Smooth muscle cell of the brain vasculature (primary cell): ENCODE results near the gene KCNB1.

Experiments
- DNase-seq: peaks from one replicate; pipeline ENCODE4 v3.0.0-alpha.2; 2012; ENCODE audit warnings: low read depth, low spot score

The KCNB1 gene

DNA sequence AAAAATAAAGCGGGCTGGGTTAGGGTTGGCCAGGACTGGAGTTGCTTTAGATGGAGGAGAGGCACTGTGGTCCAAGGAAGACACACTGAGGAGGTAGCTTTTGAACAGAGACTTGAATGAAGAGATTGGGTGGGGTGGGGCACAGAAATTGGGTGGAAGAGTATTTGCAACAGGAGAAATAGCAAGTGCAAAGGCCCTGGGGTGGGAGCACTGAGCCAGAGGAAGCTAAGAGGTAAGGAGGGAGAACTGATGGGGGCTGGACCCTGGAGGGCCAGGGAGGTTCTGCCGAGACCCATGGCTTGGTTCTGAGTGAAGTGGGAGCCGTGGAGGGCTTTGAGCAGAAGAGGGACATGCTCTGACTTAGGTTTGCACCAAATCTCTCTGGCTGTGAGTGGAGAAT lies 45.4 kb downstream of the KCNB1 start:
- DNase-seq, result no peak

DNA sequence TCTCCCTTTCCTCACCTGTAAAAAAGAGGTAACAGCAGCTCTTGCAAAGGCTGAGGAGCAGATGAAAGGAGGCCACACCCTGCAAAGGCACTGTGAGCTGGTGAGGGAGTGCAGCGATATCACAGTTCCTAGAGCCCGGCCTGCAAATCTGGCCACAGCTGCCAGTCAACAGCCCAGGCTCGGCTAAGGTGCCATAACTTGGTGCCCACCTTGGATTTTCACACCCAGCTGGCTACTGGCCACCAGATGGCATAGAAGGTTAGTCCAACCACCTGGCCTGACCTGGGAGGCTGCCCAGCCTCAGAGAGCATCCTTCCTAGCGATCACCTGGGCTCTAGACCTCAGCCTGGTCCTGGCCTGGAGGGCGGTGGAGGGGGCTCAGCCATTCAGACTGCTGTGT lies 46.8 kb downstream of the KCNB1 start:
- DNase-seq, result no peak

DNA sequence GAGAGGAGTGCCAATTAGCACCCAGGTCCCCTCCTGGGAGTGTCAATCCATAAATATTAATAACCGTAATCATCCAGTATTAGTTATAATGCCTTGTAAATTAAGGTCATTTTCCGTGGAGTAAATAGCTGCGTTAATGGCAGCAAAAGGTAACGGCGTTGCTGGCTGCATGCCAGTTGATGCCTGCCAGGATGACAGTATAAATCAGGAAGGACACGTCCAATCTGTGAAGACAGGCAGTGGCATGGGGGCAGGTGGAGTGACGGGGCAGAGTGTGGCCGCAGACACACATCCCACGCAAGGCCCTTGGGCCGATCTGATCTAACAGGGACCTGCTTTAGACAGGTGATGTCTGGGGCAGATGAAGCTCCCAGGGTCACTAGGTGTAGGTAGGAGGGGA lies 49.1 kb downstream of the KCNB1 start:
- DNase-seq, result no peak

GRCh38 chr20:49432550-49432949 lies 49.9 kb downstream of the KCNB1 start:
- no peak for DNase-seq

DNA sequence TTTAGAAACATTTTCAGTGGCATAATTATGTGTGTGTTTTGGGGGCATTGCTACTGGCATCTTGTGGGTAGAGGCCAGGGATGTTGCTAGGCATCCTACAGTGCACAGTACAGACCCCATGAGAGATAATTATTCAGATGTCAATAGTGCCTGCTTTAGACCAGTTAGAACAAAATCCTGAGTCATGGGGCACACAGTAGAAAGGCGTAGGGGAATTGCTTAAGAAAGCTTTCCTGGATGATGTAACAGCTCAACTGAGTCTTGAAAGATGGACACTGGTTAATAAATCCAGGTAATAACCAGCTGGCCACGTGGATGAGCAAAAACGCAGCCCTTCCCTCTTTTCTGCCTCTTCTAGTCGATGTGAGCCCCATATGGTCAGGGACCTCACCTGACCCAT lies 51.1 kb downstream of the KCNB1 start:
- no peak for DNase-seq

- no peak for DNase-seq
Measured at GRCh38 chr20:49430320-49430719, 52.1 kb downstream of the KCNB1 start.

- peak; percentile 82 for DNase-seq
Measured at GRCh38 chr20:49427751-49428518, 54.5 kb downstream of the KCNB1 start.

GRCh38 chr20:49426873-49427272 lies 55.6 kb downstream of the KCNB1 start:
- DNase-seq, result no peak

- no peak for DNase-seq
Measured at GRCh38 chr20:49426395-49426794, 56.1 kb downstream of the KCNB1 start.

DNA sequence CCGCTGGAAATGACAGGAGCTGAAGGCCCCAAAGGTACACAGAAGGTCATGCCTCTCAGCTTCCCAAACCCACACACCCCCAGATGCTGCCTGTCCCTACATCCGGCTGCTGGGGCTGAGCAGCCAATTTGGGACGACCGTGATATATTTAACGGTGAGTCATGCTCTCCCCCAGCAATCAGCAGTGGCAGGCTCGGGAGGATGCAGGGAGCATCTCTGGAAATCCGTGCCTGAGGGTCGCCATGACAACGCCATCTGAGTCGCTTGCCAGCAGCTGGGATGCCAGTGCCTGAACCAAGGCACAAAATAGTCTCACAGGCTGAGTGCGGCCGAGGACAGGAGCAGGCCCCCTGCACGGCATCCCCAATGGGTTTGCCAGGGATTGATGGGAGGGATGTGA lies 57.9 kb downstream of the KCNB1 start:
- no peak for DNase-seq

DNA sequence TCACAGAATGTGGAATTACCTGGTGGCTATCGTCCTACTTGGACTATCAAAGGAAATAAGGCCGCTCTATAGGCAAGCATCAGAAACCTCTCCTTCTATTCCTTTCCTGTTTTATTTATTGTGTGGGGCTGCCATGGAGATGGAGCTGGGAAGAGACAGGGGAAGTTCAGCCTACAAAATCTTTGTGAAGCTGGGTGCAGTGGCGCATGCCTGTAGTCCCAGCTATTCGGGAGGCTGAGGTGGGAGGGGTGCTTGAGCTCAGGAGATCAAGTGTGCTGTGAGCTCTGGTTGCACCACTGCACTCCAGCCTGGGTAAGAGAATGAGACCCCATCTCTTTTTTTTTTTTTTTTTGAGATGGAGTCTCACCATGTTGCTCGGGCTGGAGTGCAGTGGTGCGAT lies 60.3 kb downstream of the KCNB1 start:
- no peak for DNase-seq

GRCh38 chr20:49420811-49421295 lies 61.6 kb downstream of the KCNB1 start:
- DNase-seq, result no peak

DNA sequence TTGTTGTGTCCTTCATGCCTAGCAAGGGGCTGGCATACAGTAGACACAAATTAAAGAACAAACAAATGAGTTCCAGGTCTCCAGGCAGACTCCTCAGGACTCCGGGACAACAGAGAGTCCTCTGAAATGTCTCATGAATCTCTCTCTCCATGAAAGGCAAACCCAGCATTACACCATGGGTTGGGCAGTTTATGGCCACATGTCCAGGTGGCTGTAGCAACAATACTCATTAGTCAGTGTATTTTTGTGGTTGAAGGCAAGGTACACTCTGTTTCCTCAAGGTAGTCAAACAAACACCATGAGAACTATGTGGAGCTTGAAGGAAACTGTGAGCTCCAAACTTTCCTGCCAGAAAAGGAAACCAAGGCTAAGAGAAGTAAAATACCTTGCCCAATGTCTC lies 62.2 kb downstream of the KCNB1 start:
- DNase-seq, result no peak

- DNase-seq, result no peak
Measured at GRCh38 chr20:49419785-49420184, 62.7 kb downstream of the KCNB1 start.

DNA sequence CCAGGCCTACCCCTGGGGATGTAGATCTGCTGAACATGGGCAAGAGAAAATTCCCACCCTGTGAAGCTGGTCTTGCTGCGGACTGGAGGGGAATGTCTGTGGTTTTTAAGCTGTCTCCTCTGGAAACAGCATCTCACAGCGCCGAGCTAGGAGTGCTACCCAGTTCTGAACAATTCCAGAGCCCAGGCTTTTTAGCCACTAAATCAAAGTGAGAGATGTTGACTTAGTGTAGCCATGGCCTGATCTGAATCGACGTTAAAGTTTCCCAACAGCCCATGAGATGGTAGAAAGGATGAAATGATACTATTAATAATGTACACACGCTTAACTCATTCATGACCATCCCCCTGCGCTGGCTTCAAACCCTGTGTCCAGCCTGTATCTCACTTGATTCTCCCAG lies 63.7 kb downstream of the KCNB1 start:
- DNase-seq, result no peak

DNA sequence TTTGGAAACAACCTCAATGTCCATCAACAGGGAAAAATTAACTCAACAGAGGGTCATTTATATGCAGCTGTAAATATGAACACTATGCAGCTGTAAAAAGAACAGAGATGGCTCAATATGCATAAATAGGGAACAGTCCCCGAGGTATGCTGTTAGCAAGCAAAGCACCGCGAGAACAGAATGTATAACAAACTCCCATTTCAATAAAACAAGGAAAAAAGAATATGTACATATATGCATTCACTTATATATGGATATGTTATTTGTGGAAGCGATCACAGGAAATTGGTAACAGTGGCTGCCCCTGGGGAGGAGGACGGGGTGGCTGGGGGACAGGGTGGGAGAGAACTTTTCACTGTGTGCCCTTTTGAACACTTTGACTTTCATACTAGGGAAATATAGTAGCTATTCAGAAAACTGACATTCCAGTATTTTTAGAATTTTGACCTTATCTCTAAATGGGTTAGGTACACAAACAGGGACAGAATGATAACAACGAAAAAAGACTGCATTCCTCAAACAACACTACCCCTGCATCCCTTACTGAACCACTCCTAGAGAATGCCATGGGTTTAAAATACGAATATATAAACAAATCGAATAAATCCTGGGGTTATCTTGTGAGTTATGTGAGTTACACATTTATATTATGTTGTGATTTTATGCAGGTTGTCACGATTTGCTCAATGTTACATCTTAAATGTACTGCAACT lies 64.5 kb downstream of the KCNB1 start:
- no peak for DNase-seq

DNA sequence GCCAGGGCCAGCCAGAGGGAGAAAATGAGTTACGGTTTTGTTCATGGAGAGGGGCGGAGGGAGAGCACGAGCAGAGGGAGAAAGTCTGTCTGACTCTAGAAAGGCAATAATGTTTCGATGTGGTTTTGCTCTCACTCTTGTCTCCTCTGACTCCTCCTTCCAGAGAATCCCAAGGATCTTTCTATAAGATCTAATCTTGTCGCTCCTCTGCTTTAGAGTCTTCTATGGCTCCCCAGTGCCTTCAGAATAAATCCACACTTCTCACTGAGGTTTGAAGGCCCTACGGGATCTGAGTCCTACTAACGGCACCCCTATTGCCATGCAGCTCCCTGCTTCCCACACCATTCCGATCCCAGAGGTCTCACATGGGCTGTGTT lies 66.8 kb downstream of the KCNB1 start:
- DNase-seq, result no peak

DNA sequence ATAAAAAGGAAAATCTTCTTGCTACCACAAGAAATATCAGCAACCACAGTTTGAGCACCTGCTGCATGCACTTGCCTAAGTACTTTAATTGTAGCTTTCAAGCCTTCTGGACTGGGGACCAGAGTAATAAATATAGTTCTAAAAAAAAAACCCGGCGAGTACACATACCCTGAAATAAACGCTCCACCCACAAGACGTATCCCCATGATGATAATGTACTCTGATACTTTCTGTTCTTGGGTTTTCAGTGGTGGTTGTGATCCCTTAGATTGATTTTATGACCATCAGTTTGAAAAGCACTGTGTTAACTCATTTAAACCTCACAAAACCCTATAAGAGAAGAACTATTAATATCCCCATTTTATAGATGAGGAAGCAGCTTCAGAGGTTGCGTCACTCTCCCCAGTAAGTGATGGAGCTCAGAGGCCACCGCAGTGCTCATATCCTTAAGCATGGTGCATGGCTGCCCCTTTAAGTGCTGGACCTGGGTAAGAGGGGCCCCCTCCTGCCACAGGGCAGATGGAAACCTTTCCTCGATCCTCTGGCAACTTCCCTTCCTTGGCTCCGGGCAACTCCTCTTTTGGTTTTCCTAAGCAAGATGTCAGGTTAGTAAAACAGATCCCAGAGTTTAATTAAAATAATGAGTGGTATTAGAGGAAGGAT lies 67.3 kb downstream of the KCNB1 start:
- DNase-seq, result no peak

DNA sequence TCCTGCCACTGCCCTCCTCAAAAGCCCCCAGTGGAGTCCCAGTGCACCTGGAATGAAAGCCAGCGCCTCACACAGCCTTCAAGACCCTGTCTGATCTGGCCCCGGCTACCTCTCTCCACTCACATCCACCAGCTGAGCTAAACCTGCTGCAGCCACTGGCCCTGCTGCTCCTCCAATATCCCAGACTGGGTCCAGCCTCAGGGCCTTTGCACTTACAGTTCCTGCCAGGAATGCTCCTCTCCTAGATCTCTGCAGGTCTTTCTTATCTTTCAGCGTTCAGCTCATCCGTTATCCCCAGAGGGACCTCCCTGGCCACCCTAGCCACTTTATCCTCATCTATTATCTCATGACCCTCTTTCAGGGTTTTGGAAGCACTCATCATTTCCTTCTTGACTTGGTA lies 68.8 kb downstream of the KCNB1 start:
- DNase-seq, result no peak

DNA sequence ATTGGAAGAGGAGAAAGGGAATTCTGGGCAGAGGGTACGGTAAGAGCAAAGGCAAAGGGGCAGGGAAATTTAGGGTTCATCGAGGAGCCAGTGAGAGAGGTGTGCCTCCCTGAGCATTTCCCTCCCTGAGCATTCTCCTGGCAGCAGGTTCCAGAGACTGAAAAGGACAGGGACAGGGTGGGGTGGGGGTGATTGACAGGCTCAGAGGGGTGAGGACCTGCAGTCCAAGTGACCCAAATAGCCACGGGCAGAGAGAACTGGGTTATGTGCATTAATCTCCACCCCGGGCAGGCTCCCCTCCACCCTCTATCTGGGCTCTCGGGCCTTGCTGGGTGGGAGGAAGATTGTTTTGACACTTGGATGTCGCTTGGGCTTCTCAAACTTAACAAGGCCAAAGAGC lies 69.5 kb downstream of the KCNB1 start:
- no peak for DNase-seq

GRCh38 chr20:49412254-49412653 lies 70.2 kb downstream of the KCNB1 start:
- no peak for DNase-seq

DNA sequence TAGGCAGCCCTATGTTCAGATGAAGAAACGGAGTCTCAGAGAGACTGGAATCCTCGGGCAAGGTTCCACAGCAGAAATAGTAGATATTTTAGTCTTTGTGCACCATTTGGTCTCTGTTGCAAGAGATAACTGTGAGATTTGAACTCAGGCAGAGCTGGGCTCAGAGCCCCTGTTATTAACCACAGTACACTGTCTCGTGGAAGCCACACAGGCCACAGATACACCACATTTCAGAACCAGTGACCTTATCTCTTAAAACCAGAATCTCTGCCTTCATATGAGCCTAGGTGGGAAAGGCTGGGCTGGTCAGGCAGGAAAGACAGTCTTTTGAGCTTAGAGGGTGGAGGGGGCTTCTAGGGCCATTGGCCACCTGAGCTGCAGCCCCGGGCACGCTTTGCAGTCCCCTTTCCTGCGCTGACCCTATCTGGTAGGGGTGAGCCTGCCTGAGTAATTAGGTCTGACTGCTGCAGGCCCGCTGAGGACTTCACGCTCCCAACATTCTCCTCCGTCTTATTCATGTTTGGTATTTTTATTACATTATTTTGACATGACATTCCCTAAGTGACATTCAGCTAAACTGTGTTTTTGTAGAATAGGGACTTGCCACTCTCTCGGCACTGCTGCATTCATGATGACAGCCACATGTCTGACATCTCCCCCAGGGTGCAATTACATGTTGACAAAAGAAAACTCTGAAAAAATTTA lies 71.1 kb downstream of the KCNB1 start:
- no peak for DNase-seq
